ENCODE results near the gene BRSK2.

The BRSK2 gene

DNA sequence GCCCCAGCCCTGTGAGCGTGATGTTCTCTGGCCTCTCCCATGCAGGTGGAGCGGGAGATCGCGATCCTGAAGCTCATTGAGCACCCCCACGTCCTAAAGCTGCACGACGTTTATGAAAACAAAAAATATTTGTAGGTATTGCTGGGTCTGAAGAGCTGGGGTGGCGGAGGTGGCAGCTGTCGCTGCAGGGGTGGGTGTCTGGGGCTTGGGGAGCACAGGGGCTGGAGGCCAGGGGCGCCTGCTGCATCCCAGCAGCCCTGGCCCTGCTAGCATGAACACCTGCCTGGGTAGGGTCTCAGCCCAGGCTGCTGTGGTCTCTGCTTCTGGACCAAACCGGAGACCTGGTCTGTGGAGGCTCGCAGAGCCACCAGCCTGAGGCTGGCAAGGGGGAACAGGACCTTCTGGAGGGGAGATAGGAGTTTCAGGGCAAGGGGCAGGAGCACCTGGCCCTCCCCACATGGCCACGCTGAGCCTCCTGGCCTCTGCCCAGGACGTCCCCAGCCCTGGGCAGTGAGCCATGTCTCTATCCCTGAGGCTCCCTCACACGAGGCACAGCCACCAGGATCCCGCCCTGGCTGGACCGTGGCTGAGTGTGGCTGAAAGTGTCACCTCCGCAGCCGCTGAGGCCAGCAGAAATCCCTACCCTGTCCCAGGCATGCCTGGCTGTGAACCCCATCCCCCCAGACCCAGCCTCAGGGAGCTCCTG is 48.7 kb downstream of the BRSK2 start:
- DNase-seq (ENCODE audit: low read depth): no peak

DNA sequence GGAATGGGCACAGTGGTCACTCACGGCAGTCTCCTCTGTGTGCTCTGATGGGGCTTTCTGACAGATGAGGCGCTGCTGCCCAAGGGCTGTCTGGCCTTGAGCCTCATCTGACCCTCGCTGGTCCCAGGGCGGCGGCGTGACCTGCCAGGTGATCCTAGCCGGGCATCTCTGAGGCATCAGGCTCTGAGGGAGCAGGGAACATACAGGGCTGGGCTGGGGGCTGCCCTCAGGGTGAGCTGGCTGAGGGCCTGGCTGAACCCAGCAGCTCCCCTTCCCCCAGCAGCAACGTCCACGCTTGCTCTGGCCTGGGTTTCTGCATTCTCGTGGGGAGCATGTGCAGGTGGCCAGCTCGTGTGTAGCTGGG is 49.2 kb downstream of the BRSK2 start:
- DNase-seq (ENCODE audit: low read depth): no peak

DNA sequence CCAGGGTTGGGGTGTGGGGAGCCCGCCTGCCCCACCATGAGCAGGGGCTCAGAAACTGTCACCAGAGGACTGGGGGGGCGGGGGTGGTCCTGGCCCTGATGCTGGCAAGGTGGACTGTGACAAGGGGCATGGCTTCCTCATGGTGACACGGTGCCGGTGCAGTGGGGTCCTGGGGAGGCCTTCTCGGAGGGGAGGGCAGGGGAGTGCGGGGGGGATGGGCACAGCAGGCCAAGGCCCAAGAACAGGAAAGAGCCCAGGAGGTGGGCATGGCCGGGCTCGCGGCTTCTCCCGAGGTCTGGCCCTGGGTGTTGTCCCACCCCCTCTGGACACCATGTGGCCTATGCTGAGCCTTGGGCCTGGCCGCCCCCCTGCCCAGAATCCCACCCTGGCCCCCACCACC is 49.6 kb downstream of the BRSK2 start:
- no peak for DNase-seq (ENCODE audit: low read depth)

DNA sequence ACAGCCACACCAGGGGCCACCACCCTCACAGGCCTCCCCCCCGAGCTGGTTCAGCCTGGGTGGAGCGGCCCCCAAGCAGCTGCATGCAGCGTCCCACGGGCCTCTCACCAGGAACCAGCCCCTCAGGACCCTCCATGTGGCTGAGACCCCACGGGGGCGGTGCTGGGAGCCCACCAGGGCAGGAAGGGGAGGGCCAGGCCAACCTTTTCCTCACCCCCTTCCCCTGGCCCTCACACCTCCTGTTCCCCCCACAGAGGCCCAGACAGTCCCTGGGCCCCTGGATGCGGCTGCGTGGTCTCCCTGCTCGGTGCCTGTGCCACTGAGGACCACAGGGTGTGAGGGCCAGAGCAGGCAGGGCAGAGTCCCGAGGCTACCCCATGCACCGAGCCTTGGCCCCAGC is 50.3 kb downstream of the BRSK2 start:
- DNase-seq (ENCODE audit: low read depth): no peak

DNA sequence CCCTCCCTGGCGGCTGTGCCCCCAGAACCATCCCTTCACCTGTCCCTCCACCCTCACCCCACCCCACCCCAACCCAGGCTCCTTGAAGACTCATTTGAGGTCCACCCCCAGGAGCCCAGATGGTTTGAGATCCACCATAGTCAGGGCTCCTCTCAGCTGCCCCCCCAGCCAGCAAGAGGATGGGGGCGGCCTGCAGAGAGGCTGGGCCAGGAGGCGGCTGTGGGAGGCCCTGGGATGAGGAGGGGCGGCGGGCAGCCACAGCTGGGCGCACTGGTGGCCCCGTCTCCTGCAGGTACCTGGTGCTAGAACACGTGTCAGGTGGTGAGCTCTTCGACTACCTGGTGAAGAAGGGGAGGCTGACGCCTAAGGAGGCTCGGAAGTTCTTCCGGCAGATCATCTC is 50.8 kb downstream of the BRSK2 start:
- no peak for DNase-seq (ENCODE audit: low read depth)

DNA sequence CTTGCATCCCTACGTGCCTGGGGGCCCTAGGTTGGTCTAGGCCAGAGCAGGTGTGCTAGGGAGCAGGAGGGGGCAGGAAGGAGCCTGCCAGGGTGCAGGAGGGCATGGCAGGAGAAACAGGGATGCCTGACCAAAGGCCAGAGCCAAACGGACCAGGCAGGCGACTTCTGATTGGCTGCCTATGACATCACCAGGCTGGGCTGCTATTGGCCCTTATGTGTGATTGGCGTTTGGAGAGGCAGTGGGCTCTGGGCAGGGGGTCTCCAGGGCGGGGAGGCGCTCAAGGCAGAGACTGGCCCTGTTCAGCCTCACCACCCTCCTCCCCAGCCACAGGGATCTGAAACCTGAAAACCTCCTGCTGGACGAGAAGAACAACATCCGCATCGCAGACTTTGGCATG is 52.4 kb downstream of the BRSK2 start:
- DNase-seq (ENCODE audit: low read depth): no peak

DNA sequence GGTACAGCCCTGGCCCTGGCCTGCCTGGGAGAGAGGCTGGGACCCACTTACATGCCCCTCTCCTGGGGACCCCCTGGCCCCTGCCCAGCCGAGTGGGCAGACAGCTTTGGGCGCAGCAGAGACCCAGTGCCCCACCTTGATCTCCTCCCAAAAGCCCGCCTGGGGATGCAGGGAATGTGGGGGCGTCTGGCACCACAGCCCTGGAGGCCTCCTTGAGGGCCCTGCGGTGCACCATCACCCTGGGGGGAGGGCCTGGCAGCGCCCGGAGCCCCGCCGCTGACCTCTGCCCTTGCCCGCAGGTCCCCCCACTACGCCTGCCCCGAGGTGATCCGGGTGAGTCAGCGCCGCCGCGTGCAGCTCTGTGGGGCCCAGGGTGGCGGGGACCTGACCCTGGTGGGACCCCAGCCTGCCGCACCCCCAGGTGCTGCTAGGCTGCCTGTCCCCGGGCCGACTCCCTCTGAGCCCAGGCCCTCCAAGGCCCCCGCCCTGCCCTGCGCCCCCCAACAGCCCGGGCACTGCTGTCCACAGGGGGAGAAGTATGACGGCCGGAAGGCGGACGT is 53.2 kb downstream of the BRSK2 start:
- DNase-seq (ENCODE audit: low read depth): no peak

DNA sequence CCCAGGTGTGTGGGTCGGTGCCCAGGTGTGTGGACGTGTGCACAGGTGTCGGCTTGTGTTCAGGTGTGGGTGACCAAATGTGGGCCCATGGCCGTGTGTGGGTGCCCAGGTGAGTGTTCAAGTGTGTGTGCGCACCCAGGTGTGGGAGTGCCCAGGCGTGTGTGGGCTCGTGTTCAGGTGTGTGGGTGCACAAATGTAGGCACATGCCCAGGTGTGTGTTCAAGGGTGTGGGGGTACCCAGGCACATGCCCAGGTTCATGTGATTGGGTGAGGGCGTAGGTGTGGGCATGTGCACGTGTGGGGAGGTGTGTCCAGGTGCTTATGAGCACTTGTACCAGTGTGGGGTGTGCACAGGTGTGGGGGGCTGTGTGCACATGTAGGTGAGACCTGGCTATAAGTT is 54.0 kb downstream of the BRSK2 start:
- DNase-seq (ENCODE audit: low read depth): no peak

DNA sequence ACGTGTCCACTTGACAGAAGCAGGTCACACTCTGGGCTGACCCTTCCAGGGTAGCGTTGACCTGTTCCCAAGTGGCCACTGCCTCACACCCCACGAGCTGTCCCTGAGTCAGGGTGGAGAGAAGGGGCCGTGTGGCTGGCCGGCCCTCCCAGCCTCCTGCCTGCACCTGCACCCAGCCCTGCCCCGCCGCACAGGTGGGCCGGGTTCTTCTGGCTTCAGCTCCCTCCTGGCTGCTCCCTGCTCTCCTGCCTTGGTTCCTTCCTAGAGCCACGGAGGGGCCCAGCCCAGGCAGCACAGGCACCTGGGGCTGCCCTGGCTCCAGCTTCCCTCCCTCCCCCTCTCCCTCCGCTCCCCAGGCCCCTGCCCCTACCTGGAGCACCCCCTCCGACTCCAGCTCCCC is 54.6 kb downstream of the BRSK2 start:
- no peak for DNase-seq (ENCODE audit: low read depth)

DNA sequence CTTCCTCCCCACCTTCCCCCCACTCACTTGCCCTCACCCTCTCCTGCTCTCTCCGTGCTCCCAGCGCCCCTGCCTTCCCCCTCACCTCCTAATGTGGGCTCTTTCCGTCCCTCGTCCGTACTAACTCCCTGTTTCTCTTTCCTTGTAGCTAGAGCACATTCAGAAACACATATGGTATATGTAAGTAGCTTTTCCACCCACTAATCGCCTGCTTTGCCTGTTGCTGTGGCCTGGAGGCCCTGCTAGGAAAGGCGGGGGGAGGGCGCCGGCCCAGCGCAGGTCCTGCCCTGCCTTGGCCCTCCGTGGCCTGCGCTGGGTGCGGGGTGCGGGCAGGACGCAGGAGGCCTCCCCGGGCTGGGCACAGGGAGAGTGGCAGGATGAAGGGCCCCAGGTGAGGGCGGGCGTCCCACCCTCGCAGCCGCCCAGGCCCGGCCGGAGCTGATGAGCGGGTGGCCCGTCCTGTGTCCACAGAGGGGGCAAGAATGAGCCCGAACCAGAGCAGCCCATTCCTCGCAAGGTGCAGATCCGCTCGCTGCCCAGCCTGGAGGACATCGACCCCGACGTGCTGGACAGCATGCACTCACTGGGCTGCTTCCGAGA is 55.2 kb downstream of the BRSK2 start:
- DNase-seq (ENCODE audit: low read depth): no peak

DNA sequence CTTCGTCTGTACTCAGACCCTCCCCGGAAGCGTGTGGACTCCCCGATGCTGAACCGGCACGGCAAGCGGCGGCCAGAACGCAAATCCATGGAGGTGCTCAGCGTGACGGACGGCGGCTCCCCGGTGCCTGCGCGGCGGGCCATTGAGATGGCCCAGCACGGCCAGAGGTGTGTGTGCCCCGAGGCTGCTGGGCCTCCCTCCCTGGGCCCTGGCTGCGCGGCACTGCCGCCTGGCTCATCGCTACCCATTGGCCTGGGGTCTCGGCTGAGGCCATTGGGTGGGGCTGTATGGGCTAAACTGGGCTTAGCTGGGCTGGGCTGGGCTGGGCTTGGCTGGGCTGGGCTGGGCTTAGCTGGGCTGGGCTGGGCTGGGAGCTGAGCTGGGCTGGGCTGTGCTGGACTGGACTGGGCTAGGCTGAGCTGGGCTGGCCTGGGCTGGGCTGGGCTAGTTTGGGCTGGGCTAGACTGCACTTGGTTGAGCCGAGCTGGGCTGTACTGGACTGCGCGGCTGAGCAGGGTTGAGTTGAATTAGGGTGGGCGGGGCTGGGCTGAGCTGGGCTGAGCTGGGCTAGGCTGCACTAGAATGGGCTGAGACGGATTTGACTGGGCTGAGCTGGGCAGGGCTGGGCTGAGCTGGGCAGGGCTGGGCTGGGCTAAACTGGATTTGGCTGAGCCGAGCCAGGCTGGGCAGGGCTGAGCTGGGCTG is 56.2 kb downstream of the BRSK2 start:
- DNase-seq (ENCODE audit: low read depth): no peak

DNA sequence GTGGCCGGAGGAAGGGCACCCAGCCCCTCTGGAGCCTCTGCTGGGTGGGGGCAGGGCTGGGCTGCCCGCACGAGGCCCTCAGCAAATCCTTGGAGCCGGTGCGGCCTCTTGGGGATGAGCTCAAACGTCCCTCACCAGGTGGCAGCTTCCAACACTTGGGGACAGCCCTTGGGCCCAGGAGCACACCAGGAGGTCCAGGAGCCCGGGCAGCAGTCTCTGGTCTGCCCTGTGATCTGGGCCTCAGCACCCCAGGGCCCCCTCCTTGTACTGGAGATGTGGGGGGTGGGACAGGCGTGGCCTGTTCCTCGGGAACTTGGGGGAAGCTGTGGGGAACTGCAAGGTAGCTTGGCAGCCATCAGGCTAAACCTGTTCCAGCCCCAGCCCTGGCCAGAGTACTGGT is 56.9 kb downstream of the BRSK2 start:
- no peak for DNase-seq (ENCODE audit: low read depth)

DNA sequence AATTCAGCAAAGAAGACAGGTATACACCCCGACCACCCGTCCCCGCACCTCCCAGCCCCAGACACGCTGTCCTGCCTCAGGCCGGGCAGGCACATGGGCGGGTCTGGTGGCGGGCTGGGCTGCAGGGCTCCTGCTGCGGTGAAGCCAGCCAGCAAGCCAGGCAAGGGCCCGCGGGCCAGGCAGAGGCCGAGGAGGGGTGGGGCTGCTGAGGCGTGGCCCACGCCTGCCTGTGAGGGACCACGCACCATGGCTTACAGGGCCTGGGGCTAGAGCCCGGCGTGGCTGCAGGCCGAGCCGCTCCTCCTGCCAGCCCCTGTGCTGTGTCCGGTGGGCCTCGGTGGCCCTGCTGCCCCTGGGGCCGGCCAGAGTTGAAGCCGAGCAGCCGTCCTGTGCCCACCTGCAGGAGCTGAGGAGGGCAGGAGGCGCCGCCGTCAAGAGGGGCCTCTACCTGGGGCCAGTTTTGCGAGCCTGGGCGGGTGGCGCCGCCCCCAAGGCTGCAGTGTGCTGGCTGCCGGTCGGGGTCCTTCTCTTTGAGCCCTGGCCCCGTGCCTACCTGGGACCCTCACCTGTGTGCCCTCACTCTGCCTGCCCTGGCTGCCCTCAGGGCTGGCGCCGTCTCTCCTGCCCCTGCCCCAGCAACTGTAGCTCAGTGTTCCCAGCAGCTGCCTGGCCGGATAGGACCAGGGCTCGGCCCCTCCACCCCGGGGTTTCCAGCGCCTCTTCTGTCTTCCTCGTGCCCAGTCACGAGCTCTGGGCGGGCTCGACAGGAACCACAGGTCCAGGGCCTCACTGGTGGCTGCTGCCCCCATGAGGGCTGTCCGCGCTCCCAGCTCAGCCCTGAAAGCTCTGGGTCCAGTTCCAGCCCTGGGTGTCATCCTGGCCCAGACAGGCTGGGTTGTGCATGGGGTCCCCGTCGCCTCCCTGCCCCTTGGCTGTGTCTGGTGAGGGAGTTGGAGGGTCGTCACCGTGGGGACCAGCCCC is 58.4 kb downstream of the BRSK2 start:
- no peak for DNase-seq (ENCODE audit: low read depth)

DNA sequence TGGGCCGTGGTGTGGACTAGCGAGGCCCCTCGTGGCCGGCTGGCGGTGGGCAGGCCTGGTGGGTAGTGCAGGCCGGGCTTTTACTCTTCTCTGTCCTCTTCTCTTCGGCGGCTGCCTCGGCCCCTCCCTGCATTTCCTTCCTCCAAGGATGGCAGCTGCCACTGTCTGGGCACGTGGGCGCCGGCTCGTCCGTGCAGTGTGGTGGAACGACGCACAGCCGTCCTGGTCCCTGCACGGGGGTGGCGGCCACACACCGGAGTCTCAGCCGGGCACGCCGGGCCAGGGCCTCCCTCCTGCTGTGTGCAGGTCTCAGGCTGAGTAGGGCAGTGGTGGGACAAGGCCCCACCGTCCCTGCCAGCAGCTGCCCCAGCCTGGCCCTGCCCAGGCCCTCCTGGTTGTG is 59.1 kb downstream of the BRSK2 start:
- no peak for DNase-seq (ENCODE audit: low read depth)

DNA sequence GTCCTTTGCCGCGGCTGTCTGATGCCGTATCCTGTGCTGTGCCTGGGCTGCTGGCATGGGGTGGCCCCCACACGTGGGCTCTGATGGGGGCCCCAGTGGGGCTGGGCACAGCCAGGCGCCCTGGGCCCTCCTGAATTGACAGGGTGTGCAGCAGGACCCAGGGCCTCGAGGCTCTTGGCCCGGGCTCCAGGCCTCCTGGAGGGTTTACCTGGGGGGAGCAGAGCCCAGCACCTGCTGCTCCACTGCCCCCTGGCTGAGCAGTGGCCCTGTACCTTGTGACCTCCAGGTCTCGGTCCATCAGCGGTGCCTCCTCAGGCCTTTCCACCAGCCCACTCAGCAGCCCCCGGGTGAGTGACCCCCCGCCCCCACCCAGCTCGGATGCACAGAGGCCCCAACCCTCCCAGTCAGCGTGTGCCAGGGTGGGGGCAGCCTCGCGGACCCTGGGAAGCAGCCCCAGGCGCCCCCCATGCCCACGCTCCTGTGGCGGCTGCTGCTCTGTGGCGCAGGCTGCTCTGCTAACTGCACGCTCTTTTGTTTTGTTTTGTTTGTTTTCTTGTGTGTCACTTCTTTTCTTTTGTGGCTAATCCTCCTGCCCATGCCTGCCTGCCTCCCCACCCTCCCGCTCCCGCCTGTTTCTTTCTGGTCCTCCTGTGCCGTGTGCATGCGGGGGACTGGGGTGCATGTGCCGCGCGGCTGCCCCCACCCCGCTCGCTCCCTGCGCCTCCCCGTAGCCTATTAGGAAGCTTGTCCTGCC is 59.9 kb downstream of the BRSK2 start:
- no peak for DNase-seq (ENCODE audit: low read depth)

DNA sequence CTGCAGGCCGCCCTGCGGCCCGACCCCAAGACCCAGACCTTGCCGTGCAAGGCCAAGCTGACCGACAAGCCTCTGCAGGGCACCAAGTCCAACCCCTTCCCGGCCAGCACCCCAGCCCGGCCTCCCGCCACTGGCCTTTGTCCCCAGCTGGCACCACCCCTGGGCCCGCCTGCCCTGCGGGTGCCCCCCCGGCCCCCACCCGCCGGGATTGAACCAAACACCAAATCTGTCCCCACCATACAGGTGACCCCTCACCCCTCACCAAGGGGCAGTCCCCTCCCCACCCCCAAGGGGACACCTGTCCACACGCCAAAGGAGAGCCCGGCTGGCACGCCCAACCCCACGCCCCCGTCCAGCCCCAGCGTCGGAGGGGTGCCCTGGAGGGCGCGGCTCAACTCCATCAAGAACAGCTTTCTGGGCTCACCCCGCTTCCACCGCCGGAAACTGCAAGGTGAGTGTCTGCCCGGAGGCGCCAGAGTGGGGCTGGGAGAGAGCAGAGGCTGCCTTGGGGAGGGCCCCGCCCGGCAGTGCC is 60.7 kb downstream of the BRSK2 start:
- DNase-seq (ENCODE audit: low read depth): no peak

DNA sequence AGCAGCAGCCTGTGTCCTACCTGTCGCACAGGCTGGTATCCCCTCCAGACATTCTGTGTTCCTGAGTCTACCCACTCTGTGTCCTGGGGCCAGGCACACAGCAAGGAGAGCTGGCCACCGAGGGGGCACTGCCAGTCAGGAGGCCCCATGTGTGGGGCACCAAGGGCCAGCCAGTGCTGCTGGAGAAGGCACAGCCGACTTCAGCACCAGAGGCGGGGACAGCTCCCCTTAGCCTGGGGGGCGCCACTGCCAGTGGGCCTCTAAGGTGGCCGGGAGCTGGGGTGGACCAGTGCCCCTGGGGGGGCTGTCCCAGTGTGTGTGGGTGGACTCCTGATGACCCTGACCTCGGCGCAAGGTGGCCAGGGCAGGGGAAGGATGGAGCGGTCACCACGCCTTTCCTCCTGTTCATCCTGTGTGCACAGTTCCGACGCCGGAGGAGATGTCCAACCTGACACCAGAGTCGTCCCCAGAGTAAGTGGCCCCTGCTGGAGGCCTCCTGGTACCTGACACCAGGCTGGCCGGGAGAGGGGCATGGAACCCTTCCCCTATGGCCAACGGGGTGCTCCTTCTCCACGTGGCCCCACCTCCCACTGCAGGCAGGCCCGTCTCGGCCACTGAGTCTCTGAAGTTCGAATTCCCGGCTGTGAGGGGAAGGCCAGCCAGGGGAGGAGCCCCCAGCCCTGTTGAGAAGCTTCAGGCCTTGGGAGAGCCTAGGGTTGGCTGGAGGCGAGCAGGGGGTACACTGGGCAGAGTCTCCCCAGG is 61.4 kb downstream of the BRSK2 start:
- no peak for DNase-seq (ENCODE audit: low read depth)

DNA sequence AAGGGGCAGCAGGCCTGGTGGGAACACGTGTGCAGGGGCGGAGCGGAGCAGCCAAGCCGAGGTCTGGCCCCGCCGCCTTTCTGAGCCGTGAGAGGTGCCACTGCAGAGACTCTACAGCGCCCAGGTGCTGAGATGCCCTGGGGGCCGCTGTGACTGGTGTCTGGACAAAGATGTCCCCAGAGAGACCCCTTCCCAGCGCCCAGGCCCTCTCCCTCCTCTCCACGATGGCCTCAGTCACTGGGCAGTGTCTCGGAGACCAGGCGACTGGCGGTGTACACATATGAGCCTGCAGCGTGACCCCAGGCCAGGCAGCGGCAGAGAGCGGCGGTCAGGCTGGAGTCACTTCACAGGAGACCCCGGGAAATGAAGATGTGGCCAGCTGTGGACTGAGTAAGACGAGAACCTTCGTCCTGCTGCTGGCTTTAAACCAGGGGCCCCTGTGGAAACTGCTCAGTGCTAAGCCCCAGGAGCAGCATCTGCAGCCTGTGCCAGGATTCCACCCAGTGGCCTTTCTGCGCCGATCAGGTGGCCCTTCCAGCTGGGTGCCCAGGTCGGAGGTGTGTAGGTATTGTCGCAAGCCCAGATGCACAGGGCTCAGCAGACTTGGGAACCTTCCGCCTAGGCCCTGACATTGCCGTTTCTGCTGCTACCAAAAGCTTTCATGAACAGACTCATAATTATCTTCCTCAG is 62.2 kb downstream of the BRSK2 start:
- DNase-seq (ENCODE audit: low read depth): no peak

DNA sequence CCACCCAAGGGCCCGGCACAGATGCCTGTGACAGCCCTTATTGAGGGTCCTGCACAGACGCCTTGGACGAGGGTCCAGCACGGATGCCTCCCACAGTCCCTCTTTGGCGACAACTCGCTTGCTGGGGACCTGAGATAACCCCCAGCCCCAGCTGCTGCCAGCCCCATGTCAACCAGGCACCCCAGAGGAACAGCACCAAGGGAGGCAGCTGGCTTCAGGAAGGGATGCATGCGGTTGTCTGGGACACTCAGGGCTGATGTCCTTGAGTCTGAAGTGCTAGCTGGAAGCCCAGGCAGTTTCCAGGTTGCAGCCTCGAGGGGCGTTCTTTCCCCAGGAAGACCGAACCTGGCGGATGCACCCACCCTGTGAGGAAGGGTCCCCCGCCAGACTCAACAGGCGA is 63.0 kb downstream of the BRSK2 start:
- DNase-seq (ENCODE audit: low read depth): no peak

DNA sequence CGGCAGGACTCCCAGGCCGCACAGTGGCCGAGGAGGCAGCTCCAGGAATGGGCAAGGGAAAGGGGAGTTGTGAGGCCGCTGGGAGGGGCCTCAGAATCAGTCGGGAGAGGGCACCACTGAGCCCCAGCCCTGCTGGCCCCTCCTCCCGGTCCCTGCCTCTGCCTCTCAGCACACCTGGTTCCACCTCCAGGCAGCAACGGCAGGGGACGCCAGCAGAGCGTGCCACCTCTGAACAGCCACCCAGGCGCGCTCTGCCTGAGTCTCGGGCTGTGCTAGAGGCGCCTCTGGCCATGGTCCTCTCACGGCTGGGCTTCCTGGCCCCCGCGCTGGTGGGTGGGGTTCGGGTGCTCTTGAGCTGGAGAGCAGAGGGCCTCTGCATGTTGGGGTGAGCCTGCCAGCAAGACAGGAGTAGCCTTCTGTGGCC is 63.9 kb downstream of the BRSK2 start:
- DNase-seq (ENCODE audit: low read depth): no peak
